Astrocyte of the cerebellum (primary cell): ENCODE data around the gene GABRR1.

Experiments used
- DNase-seq: peaks from one replicate; pipeline ENCODE4 v3.0.0-alpha.2; 2011; ENCODE audit warnings: low read depth
- H3K4me3 ChIP-seq: 2 replicates; pipeline ENCODE4 v1.5.1; 2011; ENCODE audit warnings: mild to moderate bottlenecking, low read depth, low read length, moderate library complexity
- in situ Hi-C: cut with HindIII; loops from 2 replicates; pipeline ENCODE4 v1.10.0; 2017; ENCODE audit warnings: low sequenced_read_pairs
- TF ChIP-seq, protein P1 (sequence below): IDR thresholded peaks from 2 replicates; pipeline ENCODE4 v1.5.1; 2012; ENCODE audit warnings: low read length, low read depth, moderate library complexity, mild to moderate bottlenecking; ENCODE audit errors: missing control alignments

GABRR1 gene

GRCh38 chr6:89183294-89183693 is 33.9 kb downstream of the GABRR1 start:
- TF ChIP-seq, protein P1, sequence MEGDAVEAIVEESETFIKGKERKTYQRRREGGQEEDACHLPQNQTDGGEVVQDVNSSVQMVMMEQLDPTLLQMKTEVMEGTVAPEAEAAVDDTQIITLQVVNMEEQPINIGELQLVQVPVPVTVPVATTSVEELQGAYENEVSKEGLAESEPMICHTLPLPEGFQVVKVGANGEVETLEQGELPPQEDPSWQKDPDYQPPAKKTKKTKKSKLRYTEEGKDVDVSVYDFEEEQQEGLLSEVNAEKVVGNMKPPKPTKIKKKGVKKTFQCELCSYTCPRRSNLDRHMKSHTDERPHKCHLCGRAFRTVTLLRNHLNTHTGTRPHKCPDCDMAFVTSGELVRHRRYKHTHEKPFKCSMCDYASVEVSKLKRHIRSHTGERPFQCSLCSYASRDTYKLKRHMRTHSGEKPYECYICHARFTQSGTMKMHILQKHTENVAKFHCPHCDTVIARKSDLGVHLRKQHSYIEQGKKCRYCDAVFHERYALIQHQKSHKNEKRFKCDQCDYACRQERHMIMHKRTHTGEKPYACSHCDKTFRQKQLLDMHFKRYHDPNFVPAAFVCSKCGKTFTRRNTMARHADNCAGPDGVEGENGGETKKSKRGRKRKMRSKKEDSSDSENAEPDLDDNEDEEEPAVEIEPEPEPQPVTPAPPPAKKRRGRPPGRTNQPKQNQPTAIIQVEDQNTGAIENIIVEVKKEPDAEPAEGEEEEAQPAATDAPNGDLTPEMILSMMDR, result no peak
- in situ Hi-C loops, result no loop called here
- DNase-seq, result no peak
- no peak overlapping the region for H3K4me3 ChIP-seq

- TF ChIP-seq, protein P1, result no peak
- DNase-seq, result no peak
- in situ Hi-C loops, result no loop called here
- H3K4me3 ChIP-seq, result no peak overlapping the region
Measured at GRCh38 chr6:89180971-89181370, 36.2 kb downstream of the GABRR1 start.

GRCh38 chr6:89180112-89180511 is 37.0 kb downstream of the GABRR1 start:
- no peak overlapping the region for H3K4me3 ChIP-seq
- in situ Hi-C loops, result no loop called here
- TF ChIP-seq, protein P1, result no peak
- DNase-seq, result no peak

DNA sequence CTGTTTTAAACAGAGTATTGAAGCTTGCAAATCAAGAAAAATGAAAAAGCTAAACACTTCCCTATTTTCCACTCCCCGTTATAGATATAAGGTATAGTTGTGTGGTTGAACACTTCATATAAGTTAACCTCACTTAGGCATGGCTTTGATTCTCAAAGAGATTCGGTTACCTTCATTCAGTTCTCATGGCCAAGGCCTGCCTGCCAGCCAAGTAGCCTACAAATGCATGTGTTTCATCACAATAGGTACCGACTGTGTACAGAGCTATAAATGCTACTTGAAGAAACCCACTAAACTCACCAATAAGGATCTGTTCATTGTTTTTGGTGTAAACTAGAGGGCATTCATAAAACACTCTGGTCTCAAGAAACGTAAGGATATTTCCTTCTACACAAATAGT is 43.5 kb downstream of the GABRR1 start:
- DNase-seq, result no peak
- no peak overlapping the region for H3K4me3 ChIP-seq
- in situ Hi-C loops, result no loop called here
- TF ChIP-seq, protein P1, result no peak

DNA sequence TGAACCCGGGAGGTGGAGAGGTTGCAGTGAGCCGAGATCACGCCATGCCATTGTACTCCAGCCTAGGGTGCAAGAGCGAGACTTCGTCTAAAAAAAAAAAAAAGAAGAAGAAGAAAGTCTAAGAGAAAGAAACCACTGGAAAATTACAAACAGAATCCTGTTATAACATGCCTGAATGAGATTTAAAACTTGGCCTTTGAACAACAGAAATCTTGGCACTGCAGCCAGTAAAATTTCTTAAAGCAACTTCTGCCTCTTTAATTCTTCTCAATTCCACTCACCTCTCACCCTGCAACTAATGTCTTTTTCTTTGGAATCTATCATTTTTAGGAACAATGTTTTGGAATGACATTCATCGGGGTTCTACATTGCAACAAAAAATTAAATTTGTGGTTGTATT is 45.0 kb downstream of the GABRR1 start:
- TF ChIP-seq, protein P1, result no peak
- in situ Hi-C loops, result no loop called here
- no peak for DNase-seq
- no peak overlapping the region for H3K4me3 ChIP-seq

- TF ChIP-seq, protein P1, result no peak
- H3K4me3 ChIP-seq, result no peak overlapping the region
Measured at GRCh38 chr6:89162047-89162371, 55.1 kb downstream of the GABRR1 start.

More at GRCh38 chr6:89162047-89162371, 55.1 kb downstream of the GABRR1 start:
- DNase-seq, result no peak
- in situ Hi-C loops, result no loop called here
